CD1c-positive myeloid dendritic cell (primary cell): ENCODE measurements around the gene CDC42EP2.

ENCODE experiments used
- DNase-seq: peaks from one replicate; pipeline ENCODE4 v3.0.0-alpha.2; 2016; ENCODE audit errors: extremely low spot score

Gene CDC42EP2

GRCh38 chr11:65297026-65297672, 17.5 kb upstream of the CDC42EP2 start:
- no peak for DNase-seq

GRCh38 chr11:65298131-65298535, 16.5 kb upstream of the CDC42EP2 start:
- DNase-seq = no peak

GRCh38 chr11:65298655-65299179, 15.9 kb upstream of the CDC42EP2 start:
- DNase-seq = no peak

- no peak for DNase-seq
Observed at GRCh38 chr11:65300621-65301275, 13.9 kb upstream of the CDC42EP2 start.

- no peak for DNase-seq
Observed at GRCh38 chr11:65301491-65302329, 13.0 kb upstream of the CDC42EP2 start.

GRCh38 chr11:65303555-65303954, 11.1 kb upstream of the CDC42EP2 start:
- no peak for DNase-seq

- DNase-seq = no peak
Observed at GRCh38 chr11:65304110-65304509, 10.6 kb upstream of the CDC42EP2 start.

GRCh38 chr11:65304613-65305012, 10.1 kb upstream of the CDC42EP2 start:
- DNase-seq = no peak

- no peak for DNase-seq
Observed at GRCh38 chr11:65305501-65306268, 9.0 kb upstream of the CDC42EP2 start.

GRCh38 chr11:65307298-65308229, 7.1 kb upstream of the CDC42EP2 start:
- DNase-seq = no peak

GRCh38 chr11:65308281-65308891, 6.3 kb upstream of the CDC42EP2 start:
- DNase-seq = peak; percentile 85

- DNase-seq = no peak
Observed at GRCh38 chr11:65309006-65309405, 5.7 kb upstream of the CDC42EP2 start.

GRCh38 chr11:65310215-65310614, 4.5 kb upstream of the CDC42EP2 start:
- no peak for DNase-seq

- no peak for DNase-seq
Observed at GRCh38 chr11:65310736-65311135, 3.9 kb upstream of the CDC42EP2 start.

GRCh38 chr11:65311170-65311678, 3.4 kb upstream of the CDC42EP2 start:
- DNase-seq = peak; percentile 55

- peak; percentile 79 for DNase-seq
Observed at GRCh38 chr11:65315204-65315865, 669 bp downstream of the CDC42EP2 start.

- DNase-seq = no peak
Observed at GRCh38 chr11:65315866-65316226, 1.2 kb downstream of the CDC42EP2 start.

- peak; percentile 78 for DNase-seq
Observed at GRCh38 chr11:65316227-65317024, 1.8 kb downstream of the CDC42EP2 start.
